ACC112 (cell line): ENCODE measurements around the gene CLDN6.

Source experiments
- H2AFZ ChIP-seq: fragments of 200-600 bp; sonication (generic); one replicate; pipeline ENCODE4 v1.6.0; 2017; ENCODE audit warnings: antibody characterized with exemption, low read length; ENCODE audit not compliant: unreplicated experiment
- H3K27ac ChIP-seq: fragments of 200-600 bp; sonication (generic); 2 replicates; pipeline ENCODE4 v1.5.1; 2014; ENCODE audit warnings: low read depth, mild to moderate bottlenecking, antibody characterized with exemption, low read length, moderate library complexity
- H3K27me3 ChIP-seq: fragments of 200-600 bp; sonication (generic); 2 replicates; pipeline ENCODE4 v1.6.1; 2014; ENCODE audit warnings: mild to moderate bottlenecking, antibody characterized with exemption, low read length, moderate library complexity, mixed read lengths; ENCODE audit not compliant: insufficient read depth
- H3K36me3 ChIP-seq: fragments of 200-600 bp; sonication (generic); 2 replicates; pipeline ENCODE4 v1.6.1; 2016; ENCODE audit warnings: mild to moderate bottlenecking, antibody characterized with exemption, low read length, moderate library complexity, mixed read lengths; ENCODE audit not compliant: insufficient read depth
- H3K4me1 ChIP-seq: fragments of 200-600 bp; sonication (generic); one replicate; pipeline ENCODE4 v1.6.1; 2016; ENCODE audit warnings: low read length, mixed read lengths; ENCODE audit not compliant: insufficient read depth, unreplicated experiment, control insufficient read depth
- H3K4me3 ChIP-seq: fragments of 200-600 bp; sonication (generic); 2 replicates; pipeline ENCODE4 v1.5.1; 2014; ENCODE audit warnings: mild to moderate bottlenecking, low read depth, low read length
- H3K79me2 ChIP-seq: fragments of 200-600 bp; sonication (generic); one replicate; pipeline ENCODE4 v1.6.0; 2016; ENCODE audit warnings: low read length; ENCODE audit not compliant: control insufficient read depth, unreplicated experiment, insufficient read depth

The CLDN6 gene

GRCh38 chr16:2983706-2984136 lies 34.3 kb downstream of the CLDN6 start:
- H3K4me3 ChIP-seq: peak overlapping the region; percentile 32; the same call in 1 of the 2 replicates

GRCh38 chr16:2982402-2982801 lies 35.6 kb downstream of the CLDN6 start:
- H3K27me3 ChIP-seq: no peaks in the 10 kb centered on the region
- H3K79me2 ChIP-seq: peaks cover 7% of the 10 kb centered on the region
- no peak overlapping the region for H3K4me3 ChIP-seq
- H3K27ac ChIP-seq: no peak overlapping the region
- peaks cover 7% of the 10 kb centered on the region for H3K4me1 ChIP-seq
- H2AFZ ChIP-seq: no peak overlapping the region
- no peaks in the 10 kb centered on the region for H3K36me3 ChIP-seq

More at GRCh38 chr16:2983706-2984136, 34.3 kb downstream of the CLDN6 start:
- Histone ChIP-seq H3K4me1 (peaks cover 7% of the 10 kb centered on the region), H3K79me2 (peaks cover 7% of the 10 kb centered on the region), H3K36me3 (no peaks in the 10 kb centered on the region), H2AFZ (no peak overlapping the region), H3K27ac (no peak overlapping the region), H3K27me3 (no peaks in the 10 kb centered on the region)

GRCh38 chr16:2981899-2982250 lies 36.1 kb downstream of the CLDN6 start:
- H3K4me1 ChIP-seq: peaks cover 7% of the 10 kb centered on the region
- no peak overlapping the region for H3K4me3 ChIP-seq
- no peaks in the 10 kb centered on the region for H3K36me3 ChIP-seq
- H3K79me2 ChIP-seq: peaks cover 7% of the 10 kb centered on the region
- H3K27ac ChIP-seq: no peak overlapping the region
- no peaks in the 10 kb centered on the region for H3K27me3 ChIP-seq
- H2AFZ ChIP-seq: no peak overlapping the region

- Histone ChIP-seq H3K27me3 (no peaks in the 10 kb centered on the region), H3K4me3 (peak overlapping the region; percentile 94), H3K27ac (no peak overlapping the region), H3K4me1 (peaks cover 7% of the 10 kb centered on the region), H3K36me3 (no peaks in the 10 kb centered on the region), H2AFZ (no peak overlapping the region), H3K79me2 (peaks cover 7% of the 10 kb centered on the region)
Observed at GRCh38 chr16:2981177-2981898, 36.6 kb downstream of the CLDN6 start.

GRCh38 chr16:2980227-2981176 lies 37.5 kb downstream of the CLDN6 start, which contains the start of gene PKMYT1:
Gene PKMYT1 (minus strand): TSS chr16:2980446. CDS start chr16:2979657, 789 bp downstream.
- peaks cover 7% of the 10 kb centered on the region for H3K4me1 ChIP-seq
- peak within 1 kb of the TSS; percentile 94 for H3K4me3 ChIP-seq
- peak within 1 kb of the TSS; percentile 77 for H2AFZ ChIP-seq
- H3K27me3 ChIP-seq: no peaks in the 10 kb centered on the region
- no peaks in the 10 kb centered on the region for H3K36me3 ChIP-seq
- peak within 1 kb of the TSS; percentile 46; the same call in 1 of the 2 replicates for H3K27ac ChIP-seq
- H3K79me2 ChIP-seq: peaks cover 7% of the 10 kb centered on the region

GRCh38 chr16:2979669-2980226 lies 38.2 kb downstream of the CLDN6 start:
- Histone ChIP-seq H3K27me3 (no peaks in the 10 kb centered on the region), H3K79me2 (peaks cover 7% of the 10 kb centered on the region), H3K36me3 (no peaks in the 10 kb centered on the region), H3K4me1 (peaks cover 7% of the 10 kb centered on the region), H3K4me3 (peak overlapping the region; percentile 94), H3K27ac (no peak overlapping the region), H2AFZ (peak overlapping the region; percentile 55)

GRCh38 chr16:2977440-2977839 lies 40.5 kb downstream of the CLDN6 start:
- no peaks in the 10 kb centered on the region for H3K27me3 ChIP-seq
- H2AFZ ChIP-seq: no peak overlapping the region
- H3K36me3 ChIP-seq: no peaks in the 10 kb centered on the region
- H3K79me2 ChIP-seq: peaks cover 7% of the 10 kb centered on the region
- H3K4me3 ChIP-seq: no peak overlapping the region
- H3K27ac ChIP-seq: no peak overlapping the region
- H3K4me1 ChIP-seq: peaks cover 7% of the 10 kb centered on the region

- no peaks in the 10 kb centered on the region for H3K27me3 ChIP-seq
- no peak overlapping the region for H3K4me3 ChIP-seq
- H3K36me3 ChIP-seq: no peaks in the 10 kb centered on the region
- H2AFZ ChIP-seq: no peak overlapping the region
- H3K79me2 ChIP-seq: peaks cover 7% of the 10 kb centered on the region
- H3K27ac ChIP-seq: no peak overlapping the region
- H3K4me1 ChIP-seq: peaks cover 7% of the 10 kb centered on the region
Observed at GRCh38 chr16:2976673-2977072, 41.3 kb downstream of the CLDN6 start.

GRCh38 chr16:2976201-2976600 lies 41.8 kb downstream of the CLDN6 start:
- H3K4me1 ChIP-seq: peaks cover 4% of the 10 kb centered on the region
- peaks cover 7% of the 10 kb centered on the region for H3K79me2 ChIP-seq
- H3K27me3 ChIP-seq: no peaks in the 10 kb centered on the region
- no peak overlapping the region for H2AFZ ChIP-seq
- no peak overlapping the region for H3K27ac ChIP-seq
- no peak overlapping the region for H3K4me3 ChIP-seq
- no peaks in the 10 kb centered on the region for H3K36me3 ChIP-seq

GRCh38 chr16:2975161-2975795 lies 42.7 kb downstream of the CLDN6 start:
- Histone ChIP-seq H3K4me1 (peaks cover 1% of the 10 kb centered on the region), H3K4me3 (no peak overlapping the region), H3K79me2 (peaks cover 7% of the 10 kb centered on the region), H3K36me3 (no peaks in the 10 kb centered on the region), H2AFZ (no peak overlapping the region), H3K27ac (no peak overlapping the region), H3K27me3 (no peaks in the 10 kb centered on the region)
